ENCODE data around the gene PODXL. TPM values are rescaled to one million over a fixed set of nuclear protein-coding genes. Genes with fewer than 3 reads are reported as not detected.
"Not testable (repeated sequence)": the region's sequence is repeated elsewhere in the genome, so short reads cannot be mapped to it uniquely, and the experiment has no call there.

The PODXL gene
- total RNA-seq, 2 donors from 2014 or later: 0.60 TPM

DNA sequence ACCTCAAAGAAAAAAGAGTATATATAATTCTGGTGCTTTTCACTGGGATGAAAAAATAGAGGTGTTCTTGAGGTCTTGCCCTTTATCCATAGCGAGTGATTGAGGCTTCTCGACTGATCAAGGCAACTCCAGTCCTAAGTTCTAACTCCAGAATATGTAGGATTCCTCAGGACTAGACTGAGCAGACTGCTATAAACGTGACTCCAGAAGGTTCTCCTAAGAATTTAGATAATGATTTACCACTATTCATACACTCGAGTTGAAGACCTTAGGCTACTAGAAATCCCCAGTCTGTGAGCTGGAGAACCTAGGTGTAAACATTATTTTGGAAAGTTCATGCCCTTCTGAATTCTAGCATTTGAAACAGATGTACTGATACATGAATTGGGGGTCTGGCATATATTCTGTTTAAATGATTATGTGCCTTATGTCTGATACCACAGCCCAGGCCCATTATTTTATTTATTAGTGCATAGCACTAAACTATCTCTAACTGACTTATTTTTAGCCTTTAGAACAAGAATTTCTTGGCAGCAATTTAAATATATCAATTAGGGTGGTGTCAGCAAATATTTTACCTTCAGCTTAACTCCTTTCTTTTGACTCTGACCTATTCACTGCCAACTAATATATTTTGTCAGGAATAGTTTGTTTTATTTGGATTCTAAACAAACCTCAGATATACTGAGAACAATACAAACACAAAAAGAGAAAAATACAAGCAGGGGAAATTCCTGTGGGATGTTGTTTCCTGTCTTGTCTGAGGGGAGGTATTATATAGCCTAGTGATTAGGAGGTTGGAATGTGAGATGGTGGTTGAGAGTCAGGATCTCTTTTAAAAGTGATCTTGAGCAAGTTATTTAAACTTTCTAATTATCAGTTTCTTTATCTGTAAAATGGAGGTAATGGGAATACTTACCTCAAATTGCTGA is 75.8 kb downstream of the PODXL start:
- no peaks in the 10 kb centered on the region for H3K36me3 Mint-ChIP-seq (ENCODE audit: insufficient read depth in 2 of 2)
- DNase-seq (no peak), ATAC-seq (replicated peaks in 1 of 2) (no peak)
- no peaks in the 10 kb centered on the region for H3K27me3 Mint-ChIP-seq (ENCODE audit: low read depth)
- H3K9me3 Mint-ChIP-seq: no peaks in the 10 kb centered on the region
- H3K4me1 Mint-ChIP-seq (ENCODE audit: low read depth): no peaks in the 10 kb centered on the region
- H3K27ac Mint-ChIP-seq: no peak overlapping the region
- H3K4me3 Mint-ChIP-seq: no peak overlapping the region

DNA sequence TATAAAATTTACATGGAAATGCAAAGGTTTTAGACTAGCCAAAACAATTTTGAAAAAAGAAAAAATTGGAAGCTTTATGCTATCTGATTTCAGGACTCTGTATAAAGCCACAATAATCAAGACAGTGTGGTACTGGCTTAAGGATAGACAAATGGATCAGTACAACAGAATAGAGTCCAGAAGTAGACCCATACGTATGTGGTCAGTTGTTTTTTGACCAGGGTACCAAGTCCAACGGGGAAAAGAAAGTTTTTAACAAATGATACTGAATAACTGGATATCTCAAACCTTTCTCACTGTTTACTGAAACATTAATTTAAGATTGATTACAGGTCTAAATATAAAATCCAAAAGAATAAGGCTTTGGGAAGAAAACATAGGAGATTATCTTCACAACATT is 79.7 kb downstream of the PODXL start:
- Mint-ChIP-seq H3K4me3 (no peak overlapping the region), H3K36me3 (ENCODE audit: insufficient read depth in 2 of 2) (peaks cover 3 to 8% of the 10 kb centered on the region in 2 donors)

DNA sequence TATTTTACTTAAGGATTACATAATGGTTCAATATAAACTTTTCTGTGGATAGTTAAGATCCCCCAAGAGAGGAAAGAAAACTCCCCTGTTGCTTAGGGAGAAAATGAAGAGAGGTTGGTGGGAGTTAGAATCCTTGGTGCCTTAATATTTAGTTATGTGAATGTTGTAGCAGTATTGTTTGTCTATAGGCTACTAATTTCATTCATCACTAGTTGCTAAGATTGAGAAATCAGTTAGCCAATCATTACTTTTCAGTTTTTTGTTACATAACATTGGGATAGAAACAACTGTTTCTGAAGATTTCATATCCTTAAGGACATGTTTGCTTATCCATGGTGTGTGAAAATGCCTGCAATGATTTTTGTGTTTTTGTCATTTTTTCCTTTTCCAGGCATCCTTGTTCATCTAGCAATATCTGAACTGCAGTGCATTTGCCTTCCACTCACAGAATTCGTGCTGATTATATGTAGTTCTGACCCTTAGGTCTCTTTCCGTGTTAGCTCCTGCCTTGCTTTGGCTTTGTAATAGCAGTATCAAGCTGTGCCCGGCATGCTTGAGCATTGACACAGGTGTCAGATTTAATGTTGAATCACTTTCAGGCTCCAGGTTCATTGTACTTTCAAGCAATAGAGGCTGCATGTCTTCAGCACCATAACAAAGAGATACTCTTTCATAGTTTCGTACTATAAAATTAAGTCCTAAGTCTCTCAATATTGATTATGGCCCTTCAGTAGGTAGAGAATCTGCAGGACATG is 85.0 kb downstream of the PODXL start:
- ATAC-seq (replicated peaks in 1 of 2) (no peak), DNase-seq (no peak)
- H3K9me3 Mint-ChIP-seq: no peaks in the 10 kb centered on the region
- H3K4me1 Mint-ChIP-seq (ENCODE audit: low read depth): no peaks in the 10 kb centered on the region
- H3K27ac Mint-ChIP-seq: no peak overlapping the region
- peaks cover 12 to 25% of the 10 kb centered on the region in 2 donors for H3K36me3 Mint-ChIP-seq (ENCODE audit: insufficient read depth in 2 of 2)
- H3K4me3 Mint-ChIP-seq: no peak overlapping the region
- H3K27me3 Mint-ChIP-seq (ENCODE audit: low read depth): no peaks in the 10 kb centered on the region

More for the DNA sequence above, 79.7 kb downstream of the PODXL start:
- no peak overlapping the region for H3K27ac Mint-ChIP-seq
- ATAC-seq (replicated peaks in 1 of 2) (no peak), DNase-seq (no peak)
- no peaks in the 10 kb centered on the region for H3K9me3 Mint-ChIP-seq
- no peaks in the 10 kb centered on the region for H3K4me1 Mint-ChIP-seq (ENCODE audit: low read depth)
- H3K27me3 Mint-ChIP-seq (ENCODE audit: low read depth): no peaks in the 10 kb centered on the region

DNA sequence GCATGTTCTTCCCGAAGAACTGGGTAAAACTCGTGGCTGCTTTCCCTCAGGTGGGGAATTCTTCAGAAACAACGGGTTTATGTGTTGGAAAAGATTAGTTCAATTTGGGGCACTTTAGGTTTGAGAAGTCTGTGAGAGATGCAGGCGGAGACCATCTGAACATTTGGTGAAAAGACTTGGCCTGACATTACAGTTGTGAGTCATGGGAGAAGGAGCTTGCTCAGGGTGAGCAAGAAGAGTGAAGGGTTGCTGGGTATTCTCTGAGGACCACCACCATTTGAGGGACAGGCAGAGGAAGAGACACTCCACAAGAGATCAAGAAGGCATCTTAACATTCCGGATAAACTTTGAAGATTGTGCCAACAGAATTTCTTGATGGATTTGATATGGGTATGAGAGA is 88.6 kb downstream of the PODXL start:
- Mint-ChIP-seq H3K9me3 (no peaks in the 10 kb centered on the region), H3K27ac (no peak overlapping the region), H3K4me1 (ENCODE audit: low read depth) (no peaks in the 10 kb centered on the region), H3K36me3 (ENCODE audit: insufficient read depth in 2 of 2) (peaks cover 10 to 27% of the 10 kb centered on the region in 2 donors), H3K4me3 (no peak overlapping the region), H3K27me3 (ENCODE audit: low read depth) (no peaks in the 10 kb centered on the region)
- DNase-seq (no peak), ATAC-seq (replicated peaks in 1 of 2) (no peak)

DNA sequence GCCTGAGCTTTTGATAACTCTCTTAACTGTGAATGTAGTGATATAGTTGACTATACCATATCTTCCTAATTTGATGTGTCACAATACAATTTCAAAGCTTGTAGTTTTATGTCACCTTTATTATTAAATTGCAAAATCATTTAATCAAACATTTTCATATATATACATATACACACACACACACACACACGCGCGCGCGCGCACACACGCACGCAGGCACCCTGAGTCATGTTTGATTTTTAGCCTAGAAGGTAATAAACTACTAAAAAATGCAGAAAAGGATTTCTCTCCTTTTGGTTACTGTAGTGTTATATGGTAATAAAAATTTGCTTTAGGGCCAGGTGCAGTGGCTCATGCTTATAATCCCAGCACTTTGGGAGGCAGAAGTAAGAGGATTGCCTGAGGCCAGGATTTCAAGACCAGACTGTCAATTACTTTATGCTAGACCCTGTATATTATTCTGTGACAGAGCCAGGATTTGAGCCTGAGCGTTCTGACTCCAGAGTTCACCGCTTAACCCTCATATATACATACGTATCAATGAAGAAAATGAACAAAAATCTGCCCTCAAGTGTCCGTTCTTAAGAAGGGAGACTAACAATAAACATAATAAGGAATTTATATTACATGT is 89.6 kb downstream of the PODXL start:
- DNase-seq: no peak
- no peaks in the 10 kb centered on the region for H3K27me3 Mint-ChIP-seq (ENCODE audit: low read depth)
- H3K27ac Mint-ChIP-seq: no peak overlapping the region
- ATAC-seq (replicated peaks in 1 of 2): no peak
- no peaks in the 10 kb centered on the region for H3K4me1 Mint-ChIP-seq (ENCODE audit: low read depth)
- no peak overlapping the region for H3K4me3 Mint-ChIP-seq
- peaks cover 10 to 30% of the 10 kb centered on the region in 2 donors for H3K36me3 Mint-ChIP-seq (ENCODE audit: insufficient read depth in 2 of 2)
- no peaks in the 10 kb centered on the region for H3K9me3 Mint-ChIP-seq

DNA sequence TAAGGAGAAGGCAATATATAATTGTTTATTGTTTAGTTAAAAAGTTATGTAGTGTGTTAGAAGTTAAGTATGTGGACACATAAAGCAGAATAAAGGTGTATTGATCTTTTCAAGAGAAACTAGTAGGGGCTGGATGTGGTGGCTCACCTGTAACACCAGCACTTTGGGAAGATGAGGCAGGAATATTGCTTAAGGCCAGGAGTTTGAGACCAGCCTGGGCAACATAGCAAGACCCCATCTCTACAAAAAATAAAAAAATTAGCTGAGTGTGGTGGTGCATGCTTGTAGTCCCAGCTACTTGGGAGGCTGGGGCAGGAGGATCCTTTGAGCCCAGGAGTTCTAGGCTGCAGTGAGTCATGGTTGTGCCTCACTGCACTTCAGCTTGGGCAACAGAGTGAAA is 93.7 kb downstream of the PODXL start:
- H3K36me3 Mint-ChIP-seq (ENCODE audit: insufficient read depth in 2 of 2): peaks cover 5 to 18% of the 10 kb centered on the region in 2 donors
- H3K27ac Mint-ChIP-seq; H3K4me3 Mint-ChIP-seq; H3K27me3 Mint-ChIP-seq (ENCODE audit: low read depth); H3K9me3 Mint-ChIP-seq; ATAC-seq (replicated peaks in 1 of 2); DNase-seq; H3K4me1 Mint-ChIP-seq (ENCODE audit: low read depth): not testable (repeated sequence)

DNA sequence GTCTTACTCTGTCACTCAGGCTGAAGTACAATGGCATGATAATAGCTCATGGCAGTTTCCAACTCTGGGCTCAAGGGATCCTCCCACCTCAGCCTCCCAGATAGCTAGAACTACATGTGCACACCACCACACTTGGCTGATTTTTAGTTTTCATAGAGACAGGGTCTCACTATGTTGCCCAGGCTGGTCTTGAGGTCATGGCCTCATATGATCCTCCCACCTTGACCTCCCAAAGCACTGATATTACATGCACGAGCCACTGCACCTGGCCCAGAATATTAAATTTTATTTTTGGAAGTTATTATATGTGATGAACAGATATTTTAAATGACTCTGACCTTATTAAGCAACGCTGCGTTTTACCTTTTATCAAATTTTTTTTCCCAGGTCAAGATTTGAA is 94.4 kb downstream of the PODXL start:
- H3K36me3 Mint-ChIP-seq (ENCODE audit: insufficient read depth in 2 of 2): peaks cover 2 to 16% of the 10 kb centered on the region in 2 donors
- H3K27me3 Mint-ChIP-seq (ENCODE audit: low read depth): no peaks in the 10 kb centered on the region
- H3K27ac Mint-ChIP-seq: no peak overlapping the region
- no peaks in the 10 kb centered on the region for H3K4me1 Mint-ChIP-seq (ENCODE audit: low read depth)
- no peaks in the 10 kb centered on the region for H3K9me3 Mint-ChIP-seq
- DNase-seq (no peak), ATAC-seq (replicated peaks in 1 of 2) (no peak)
- H3K4me3 Mint-ChIP-seq: no peak overlapping the region

DNA sequence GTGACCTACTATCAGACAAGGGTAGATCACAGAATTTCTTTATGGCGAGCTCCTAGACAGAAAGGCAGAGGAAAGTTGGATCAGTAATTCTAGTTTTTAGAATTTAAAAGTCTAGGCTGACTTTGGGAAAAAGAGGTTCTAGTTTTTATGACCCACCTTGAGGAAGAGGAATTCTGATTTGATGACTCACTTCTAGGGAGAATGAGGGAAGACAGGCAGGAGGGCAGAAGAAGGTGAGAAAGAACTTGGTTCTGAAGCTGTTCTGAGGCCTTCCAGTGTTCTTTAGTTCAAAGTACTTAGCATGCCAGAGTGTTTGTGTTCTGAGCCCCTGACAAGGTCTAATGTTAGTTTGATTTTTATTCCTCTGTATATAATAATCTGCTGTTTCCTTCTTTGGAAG is 97.2 kb downstream of the PODXL start:
- peak overlapping the region; percentile 32 for H3K27ac Mint-ChIP-seq
- H3K36me3 Mint-ChIP-seq (ENCODE audit: insufficient read depth in 2 of 2): peaks cover 2 to 10% of the 10 kb centered on the region in 2 donors
- DNase-seq: no peak
- H3K4me3 Mint-ChIP-seq: no peak overlapping the region
- ATAC-seq (replicated peaks in 1 of 2): no peak
- H3K4me1 Mint-ChIP-seq (ENCODE audit: low read depth): no peaks in the 10 kb centered on the region
- no peaks in the 10 kb centered on the region for H3K27me3 Mint-ChIP-seq (ENCODE audit: low read depth)
- H3K9me3 Mint-ChIP-seq: no peaks in the 10 kb centered on the region

DNA sequence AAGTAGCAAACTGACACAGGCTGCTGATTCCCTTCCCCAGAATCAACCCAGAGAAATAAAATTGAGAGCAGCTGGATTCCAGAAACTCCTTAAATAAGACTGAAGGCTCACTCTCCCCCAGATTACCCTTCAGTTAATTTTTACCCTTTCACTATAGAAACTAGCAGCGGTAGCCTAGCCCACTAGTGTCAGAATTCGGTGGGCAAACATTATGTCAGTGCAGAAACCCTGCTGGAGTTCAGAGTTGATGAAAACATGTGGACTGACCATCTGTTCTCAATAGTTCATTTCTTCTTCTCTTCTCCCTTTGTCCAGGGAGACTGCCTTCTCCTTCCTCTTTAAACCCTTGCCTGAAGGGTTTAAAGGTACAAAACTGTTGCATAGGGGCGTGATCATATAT is 100.1 kb downstream of the PODXL start:
- no peak for DNase-seq
- no peak for ATAC-seq (replicated peaks in 1 of 2)
- Mint-ChIP-seq H3K9me3 (no peaks in the 10 kb centered on the region), H3K27ac (no peak overlapping the region), H3K36me3 (ENCODE audit: insufficient read depth in 2 of 2) (peaks cover 0 to 3% of the 10 kb centered on the region in 2 donors), H3K4me1 (ENCODE audit: low read depth) (no peaks in the 10 kb centered on the region), H3K4me3 (no peak overlapping the region), H3K27me3 (ENCODE audit: low read depth) (no peaks in the 10 kb centered on the region)

DNA sequence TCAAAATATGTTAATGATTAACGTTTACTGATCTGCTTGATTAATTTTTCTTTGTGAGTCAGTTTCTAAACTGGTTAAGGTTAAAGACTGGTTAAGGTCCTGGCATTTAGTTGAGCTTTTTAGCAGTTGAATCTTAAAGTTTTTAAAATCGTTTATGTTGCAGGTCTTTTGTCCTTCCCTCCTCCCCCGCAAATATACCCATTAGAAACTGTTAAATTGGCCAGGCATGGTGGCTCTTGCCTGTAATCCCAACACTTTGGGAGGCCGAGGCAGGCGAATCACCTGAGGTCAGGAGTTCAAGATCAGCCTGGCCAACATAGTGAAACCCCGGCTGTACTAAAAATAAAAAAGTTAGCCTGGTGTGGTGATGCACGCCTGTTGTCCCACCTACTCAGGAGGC is 100.9 kb downstream of the PODXL start:
- ATAC-seq (replicated peaks in 1 of 2) (no peak), DNase-seq (no peak)
- Mint-ChIP-seq H3K27ac (no peak overlapping the region), H3K36me3 (ENCODE audit: insufficient read depth in 2 of 2) (peaks cover 0 to 3% of the 10 kb centered on the region in 2 donors), H3K9me3 (no peaks in the 10 kb centered on the region), H3K27me3 (ENCODE audit: low read depth) (no peaks in the 10 kb centered on the region), H3K4me1 (ENCODE audit: low read depth) (no peaks in the 10 kb centered on the region), H3K4me3 (no peak overlapping the region)

DNA sequence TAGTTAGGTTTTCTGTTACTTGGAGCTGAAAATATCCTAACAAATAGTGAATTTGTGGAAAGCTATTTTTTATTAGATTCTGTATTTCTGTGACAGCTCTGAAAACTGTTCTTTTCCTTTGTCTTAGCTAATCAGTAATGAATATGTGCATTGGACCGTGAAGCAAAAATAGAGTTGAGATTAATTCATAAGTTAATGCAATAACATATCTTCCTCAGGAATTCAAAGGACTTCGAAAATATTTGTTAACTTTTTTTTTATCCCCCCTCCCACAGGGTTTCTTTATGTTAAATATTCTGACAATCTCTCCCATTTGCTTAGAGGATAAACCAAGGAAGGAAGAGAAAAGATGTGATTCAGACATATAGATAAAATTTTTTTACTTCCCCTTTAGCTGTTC is 101.4 kb downstream of the PODXL start:
- H3K9me3 Mint-ChIP-seq: no peaks in the 10 kb centered on the region
- H3K36me3 Mint-ChIP-seq (ENCODE audit: insufficient read depth in 2 of 2): peaks cover 0 to 3% of the 10 kb centered on the region in 2 donors
- ATAC-seq (replicated peaks in 1 of 2) (no peak), DNase-seq (no peak)
- no peaks in the 10 kb centered on the region for H3K27me3 Mint-ChIP-seq (ENCODE audit: low read depth)
- H3K4me1 Mint-ChIP-seq (ENCODE audit: low read depth): no peaks in the 10 kb centered on the region
- H3K27ac Mint-ChIP-seq: no peak overlapping the region
- H3K4me3 Mint-ChIP-seq: no peak overlapping the region

DNA sequence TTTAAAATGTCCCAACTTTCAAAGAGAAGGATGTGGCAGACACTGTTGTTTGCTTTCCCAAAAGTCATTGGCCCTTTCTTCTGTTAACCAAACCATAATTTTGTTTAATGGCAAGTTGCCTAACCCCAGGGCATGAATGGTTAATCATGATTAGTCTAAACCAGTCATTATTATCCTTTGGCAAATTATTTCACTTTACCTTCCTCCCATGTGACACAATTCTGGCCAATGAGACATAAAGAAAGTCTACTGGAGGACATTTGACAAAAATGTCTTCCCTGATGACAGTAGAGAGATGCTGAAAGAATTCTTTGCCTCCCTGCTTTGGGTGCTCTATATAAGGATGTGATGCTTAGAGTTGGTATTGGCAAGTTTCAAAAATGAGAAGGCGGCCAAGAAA is 101.9 kb downstream of the PODXL start:
- Mint-ChIP-seq H3K27ac (no peak overlapping the region), H3K36me3 (ENCODE audit: insufficient read depth in 2 of 2) (peaks cover 0 to 3% of the 10 kb centered on the region in 2 donors), H3K4me3 (no peak overlapping the region), H3K4me1 (ENCODE audit: low read depth) (no peaks in the 10 kb centered on the region), H3K9me3 (no peaks in the 10 kb centered on the region), H3K27me3 (ENCODE audit: low read depth) (no peaks in the 10 kb centered on the region)
- DNase-seq: no peak
- ATAC-seq (replicated peaks in 1 of 2): no peak
